Measurements from ENCODE around the gene STYXL1.

The STYXL1 gene

GRCh38 chr7:75994388-75995051, 53.3 kb downstream of the STYXL1 start, which contains the start of gene TMEM120A:
TSS of gene TMEM120A (minus strand) at chr7:75994595. CDS start at chr7:75994570, 25 bp downstream.
- DNase-seq (ENCODE audit: low read depth in 1 of 2, low spot score in 1 of 2): peak; percentile 81 to 90
- Histone ChIP-seq H3K27ac (replicated peaks) (peak within 1 kb of the TSS; percentile 45), H3K4me3 (replicated peaks; ENCODE audit: insufficient read depth, low read length) (peak within 1 kb of the TSS; percentile 89), H3K27me3 (ENCODE audit: insufficient read depth, poor library complexity, severe bottlenecking) (no peaks in the 10 kb centered on the region)
- no peak; the same call in 1 of the 2 replicates for TF ChIP-seq POLR2AphosphoS5 (IDR thresholded peaks at IDR 0.05; ENCODE audit: low read depth)
- TF ChIP-seq CTCF (IDR thresholded peaks at IDR 0.05; ENCODE audit: insufficient read depth, low read length): no peak
- TF ChIP-seq GABPA (IDR thresholded peaks at IDR 0.05; ENCODE audit: low read depth): no peak
- TF ChIP-seq SPI1 (IDR thresholded peaks at IDR 0.05; ENCODE audit: borderline replicate concordance, low read depth): no peak
- no peak for TF ChIP-seq REST (IDR thresholded peaks at IDR 0.05; ENCODE audit: insufficient replicate concordance, low read depth)

GRCh38 chr7:75993689-75994387, 54.0 kb downstream of the STYXL1 start:
- DNase-seq (ENCODE audit: low read depth in 1 of 2, low spot score in 1 of 2): no peak
- Histone ChIP-seq H3K27ac (replicated peaks) (peak overlapping the region; percentile 45), H3K4me3 (replicated peaks; ENCODE audit: insufficient read depth, low read length) (peak overlapping the region; percentile 89), H3K27me3 (ENCODE audit: insufficient read depth, poor library complexity, severe bottlenecking) (no peaks in the 10 kb centered on the region)
- TF ChIP-seq SPI1 (IDR thresholded peaks at IDR 0.05; ENCODE audit: borderline replicate concordance, low read depth): no peak
- TF ChIP-seq GABPA (IDR thresholded peaks at IDR 0.05; ENCODE audit: low read depth): no peak
- no peak for TF ChIP-seq POLR2AphosphoS5 (IDR thresholded peaks at IDR 0.05; ENCODE audit: low read depth)
- no peak for TF ChIP-seq REST (IDR thresholded peaks at IDR 0.05; ENCODE audit: insufficient replicate concordance, low read depth)
- TF ChIP-seq CTCF (IDR thresholded peaks at IDR 0.05; ENCODE audit: insufficient read depth, low read length): no peak

- TF ChIP-seq POLR2AphosphoS5 (IDR thresholded peaks at IDR 0.05; ENCODE audit: low read depth): no peak
- TF ChIP-seq SPI1 (IDR thresholded peaks at IDR 0.05; ENCODE audit: borderline replicate concordance, low read depth): no peak
- no peak for TF ChIP-seq REST (IDR thresholded peaks at IDR 0.05; ENCODE audit: insufficient replicate concordance, low read depth)
- TF ChIP-seq CTCF (IDR thresholded peaks at IDR 0.05; ENCODE audit: insufficient read depth, low read length): no peak
- no peak for TF ChIP-seq GABPA (IDR thresholded peaks at IDR 0.05; ENCODE audit: low read depth)
- Histone ChIP-seq H3K27ac (replicated peaks) (no peak overlapping the region), H3K4me3 (replicated peaks; ENCODE audit: insufficient read depth, low read length) (no peak overlapping the region), H3K27me3 (ENCODE audit: insufficient read depth, poor library complexity, severe bottlenecking) (no peaks in the 10 kb centered on the region)
- DNase-seq (ENCODE audit: low read depth in 1 of 2, low spot score in 1 of 2): no peak
Measured at GRCh38 chr7:75992083-75992755, 55.6 kb downstream of the STYXL1 start.
